Activated naive CD8-positive, alpha-beta T cell treated with anti-CD3 and anti-CD28 coated beads, Interleukin-2, amount 10 ng/mL, durations not matched to agents 7 days and 5 days (primary cell): ENCODE measurements around the gene MTCL1. TPM values are rescaled to one million over a fixed set of nuclear protein-coding genes. Genes with fewer than 3 reads are reported as not detected.

Experiments
- ATAC-seq: fragments of 150-1000 bp; cut with Tn5 transposase; one replicate; pipeline ENCODE4 v1.10.0; 2021; ENCODE audit warnings: low read depth, moderate library complexity
- POLR2A ChIA-PET: fragments of 350-600 bp; sonication (Branson Sonifier 250); formaldehyde crosslinking; loops from one replicate; lab custom pipeline; 2021; ENCODE audit warnings: antibody characterized with exemption; lab: Charles Lee
- DNase-seq: peaks from one replicate; pipeline ENCODE4 v3.0.0; 2021
- H3K27ac Mint-ChIP-seq: one replicate; pipeline ENCODE4 v1.8.0; 2022; ENCODE audit warnings: mild to moderate bottlenecking, mixed read lengths
- H3K27me3 Mint-ChIP-seq: one replicate; pipeline ENCODE4 v1.8.0; 2022; ENCODE audit warnings: mild to moderate bottlenecking, moderate library complexity, mixed read lengths
- H3K36me3 Mint-ChIP-seq: one replicate; pipeline ENCODE4 v1.8.0; 2021; ENCODE audit warnings: mild to moderate bottlenecking, mixed read lengths
- H3K4me1 Mint-ChIP-seq: one replicate; pipeline ENCODE4 v1.8.0; 2021; ENCODE audit warnings: mixed read lengths
- H3K4me3 Mint-ChIP-seq: one replicate; pipeline ENCODE4 v1.8.0; 2022; ENCODE audit warnings: mild to moderate bottlenecking, moderate library complexity, mixed read lengths
- H3K9me3 Mint-ChIP-seq: one replicate; pipeline ENCODE4 v1.8.0; 2021; ENCODE audit warnings: mixed read lengths
- total RNA-seq, 2 experiments: library from RNA; stranded (reverse); gene quantifications; one replicate each; pipeline ENCODE4 v1.2.3, GENCODE V29; 2021

MTCL1 gene
- under 1 TPM; 0.43 to 0.69 TPM for total RNA-seq

DNA sequence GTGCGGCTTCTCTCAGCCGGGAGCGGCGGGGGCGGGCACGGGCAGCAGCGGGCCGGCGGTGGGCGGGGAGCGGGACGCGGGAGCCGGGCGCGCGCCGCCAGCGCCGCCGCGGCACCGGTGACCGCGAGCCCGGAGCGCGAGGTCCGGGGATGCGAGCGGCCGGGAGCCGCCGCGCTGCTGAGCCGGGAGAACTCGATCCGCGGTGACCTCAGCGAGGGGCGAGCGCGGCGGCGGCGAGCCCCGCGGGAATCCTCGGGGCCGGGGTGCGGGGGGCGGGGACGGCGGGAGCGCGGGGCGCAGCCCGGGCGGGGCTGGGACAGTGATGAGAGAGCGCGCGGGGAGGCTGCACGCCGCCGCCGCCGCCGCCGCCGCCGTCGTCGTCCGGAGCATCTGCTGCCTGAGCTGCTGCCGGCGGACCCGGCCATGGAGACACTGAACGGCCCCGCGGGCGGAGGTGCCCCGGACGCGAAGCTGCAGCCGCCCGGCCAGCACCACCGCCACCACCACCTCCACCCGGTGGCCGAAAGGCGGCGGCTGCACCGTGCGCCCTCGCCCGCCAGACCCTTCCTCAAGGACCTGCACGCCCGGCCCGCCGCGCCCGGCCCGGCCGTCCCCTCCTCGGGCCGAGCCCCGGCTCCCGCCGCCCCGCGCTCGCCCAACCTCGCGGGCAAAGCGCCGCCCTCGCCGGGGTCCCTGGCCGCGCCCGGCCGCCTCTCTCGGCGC, at the start of gene MTCL1:
MTCL1 (plus strand) TSS at position 319 of the 723 bp plus-strand sequence; CDS start at position 424, 105 bp downstream.
- Mint-ChIP-seq H3K9me3 (no peaks in the 10 kb centered on the region), H3K4me1 (peaks cover 11% of the 10 kb centered on the region), H3K27ac (no peak within 1 kb of the TSS), H3K4me3 (peak within 1 kb of the TSS; percentile 87), H3K36me3 (no peaks in the 10 kb centered on the region), H3K27me3 (peaks cover 71% of the 10 kb centered on the region)
- no peak for ATAC-seq
- peak; percentile 64 for DNase-seq
- POLR2A ChIA-PET, result no interaction called here

DNA sequence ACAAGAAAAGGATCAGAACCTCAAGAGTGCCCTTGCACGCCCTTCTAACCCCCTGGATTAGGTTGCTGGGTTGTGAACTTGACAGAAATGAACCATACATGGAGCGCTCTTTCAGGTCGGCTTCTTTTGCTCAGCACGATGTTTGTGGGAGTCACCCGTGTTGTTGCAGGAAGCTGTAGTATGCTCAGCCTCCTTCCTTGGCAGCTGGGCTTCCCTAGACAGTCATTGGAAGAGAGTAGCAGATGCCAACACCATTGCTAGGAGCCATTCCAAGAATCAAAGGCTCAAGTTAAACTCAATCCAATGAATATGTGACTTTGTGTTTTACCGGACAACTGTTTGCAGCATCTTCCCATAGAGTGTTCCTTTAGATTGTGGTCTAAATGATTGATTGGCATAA, 49.1 kb upstream of the MTCL1 start:
- POLR2A ChIA-PET, result interaction anchor here (0.7 kb wide), 1 partner anchor 296 kb away, joined by 4 read pairs; no protein-coding TSS in a partner anchor
- H3K27me3 Mint-ChIP-seq, result peaks cover 20% of the 10 kb centered on the region
- no peaks in the 10 kb centered on the region for H3K4me1 Mint-ChIP-seq
- DNase-seq, result no peak
- no peaks in the 10 kb centered on the region for H3K9me3 Mint-ChIP-seq
- H3K4me3 Mint-ChIP-seq, result no peak overlapping the region
- no peaks in the 10 kb centered on the region for H3K36me3 Mint-ChIP-seq
- ATAC-seq, result no peak
- H3K27ac Mint-ChIP-seq, result no peak overlapping the region

DNA sequence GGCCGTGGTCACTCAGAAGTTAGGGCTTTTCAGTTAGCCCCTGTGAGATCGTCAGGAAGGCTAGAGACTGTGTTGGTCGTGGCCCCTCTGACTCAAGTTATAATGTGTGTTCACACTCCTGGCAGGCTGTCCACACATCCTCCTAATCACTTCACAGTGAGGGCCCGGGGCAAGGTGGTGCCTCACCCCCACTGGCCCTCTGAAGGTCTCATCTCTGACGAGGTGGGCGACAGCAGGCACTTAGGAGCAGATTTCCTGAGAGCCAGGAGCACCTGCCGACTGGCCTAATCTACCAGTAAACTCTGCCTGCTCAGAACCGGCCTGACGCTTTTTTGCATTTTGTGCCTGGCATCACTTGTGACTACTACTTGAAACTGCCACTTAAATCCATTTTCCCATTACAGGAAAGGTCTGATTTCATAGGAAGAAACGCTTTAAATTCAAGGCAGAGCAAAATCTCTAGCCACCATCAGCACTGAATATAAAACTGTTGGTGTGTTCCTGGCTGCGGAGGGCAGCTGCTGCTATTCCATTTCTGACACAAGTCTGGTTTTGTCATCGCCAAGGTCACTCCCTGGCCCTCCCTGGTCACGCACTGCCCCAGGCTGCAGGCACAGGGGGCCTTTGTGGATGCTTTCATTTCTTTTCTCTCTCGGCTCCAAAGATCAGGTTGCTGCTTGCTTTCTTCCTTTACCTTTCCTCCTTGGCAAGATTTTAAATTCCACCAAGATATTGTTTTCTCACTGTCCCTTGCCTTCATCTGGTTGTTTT, 48.1 kb upstream of the MTCL1 start:
- H3K4me1 Mint-ChIP-seq, result no peaks in the 10 kb centered on the region
- no peak for DNase-seq
- H3K4me3 Mint-ChIP-seq, result no peak overlapping the region
- no peak overlapping the region for H3K27ac Mint-ChIP-seq
- H3K36me3 Mint-ChIP-seq, result no peaks in the 10 kb centered on the region
- H3K9me3 Mint-ChIP-seq, result no peaks in the 10 kb centered on the region
- ATAC-seq, result no peak
- H3K27me3 Mint-ChIP-seq, result peaks cover 21% of the 10 kb centered on the region
- POLR2A ChIA-PET, result no interaction called here

- Mint-ChIP-seq H3K36me3 (no peaks in the 10 kb centered on the region), H3K9me3 (no peaks in the 10 kb centered on the region), H3K27ac (no peak overlapping the region), H3K4me3 (no peak overlapping the region), H3K27me3 (peaks cover 21% of the 10 kb centered on the region), H3K4me1 (no peaks in the 10 kb centered on the region)
- POLR2A ChIA-PET, result no interaction called here
- no peak for DNase-seq
- ATAC-seq, result no peak
Measured at GRCh38 chr18:8657873-8658470, 47.4 kb upstream of the MTCL1 start.

GRCh38 chr18:8658858-8659485, 46.4 kb upstream of the MTCL1 start:
- DNase-seq, result no peak
- no peak for ATAC-seq
- Mint-ChIP-seq H3K9me3 (no peaks in the 10 kb centered on the region), H3K27ac (no peak overlapping the region), H3K4me3 (no peak overlapping the region), H3K4me1 (no peaks in the 10 kb centered on the region), H3K36me3 (no peaks in the 10 kb centered on the region), H3K27me3 (peaks cover 15% of the 10 kb centered on the region)
- POLR2A ChIA-PET, result no interaction called here

GRCh38 chr18:8659609-8660242, 45.6 kb upstream of the MTCL1 start:
- DNase-seq, result no peak
- no peaks in the 10 kb centered on the region for H3K9me3 Mint-ChIP-seq
- H3K27ac Mint-ChIP-seq, result no peak overlapping the region
- H3K36me3 Mint-ChIP-seq, result no peaks in the 10 kb centered on the region
- no peaks in the 10 kb centered on the region for H3K4me1 Mint-ChIP-seq
- no peak for ATAC-seq
- peaks cover 11% of the 10 kb centered on the region for H3K27me3 Mint-ChIP-seq
- POLR2A ChIA-PET, result no interaction called here
- no peak overlapping the region for H3K4me3 Mint-ChIP-seq

DNA sequence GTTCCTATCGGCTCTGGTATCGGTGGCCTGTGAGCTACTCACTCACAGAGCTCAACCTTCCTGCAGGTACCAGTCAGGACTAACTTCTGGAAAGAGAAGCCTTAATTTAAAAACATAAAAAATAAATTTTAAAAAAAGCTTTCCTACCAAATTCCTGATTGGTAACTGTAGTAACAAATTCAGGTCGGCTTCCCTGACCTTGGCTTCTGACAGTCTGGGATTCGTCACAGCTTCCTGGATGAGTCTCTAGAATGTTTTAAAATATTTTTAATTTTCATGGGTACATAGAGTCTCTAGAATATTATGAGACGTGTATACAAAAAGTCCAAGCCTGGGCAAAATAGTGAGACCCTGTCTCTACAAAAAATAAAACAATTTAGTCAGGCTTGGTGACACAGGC, 45.0 kb upstream of the MTCL1 start:
- Mint-ChIP-seq H3K27me3 (peaks cover 11% of the 10 kb centered on the region), H3K36me3 (no peaks in the 10 kb centered on the region), H3K4me3 (no peak overlapping the region), H3K4me1 (peaks cover 1% of the 10 kb centered on the region), H3K27ac (no peak overlapping the region), H3K9me3 (no peaks in the 10 kb centered on the region)
- POLR2A ChIA-PET, result no interaction called here
- no peak for ATAC-seq
- no peak for DNase-seq

DNA sequence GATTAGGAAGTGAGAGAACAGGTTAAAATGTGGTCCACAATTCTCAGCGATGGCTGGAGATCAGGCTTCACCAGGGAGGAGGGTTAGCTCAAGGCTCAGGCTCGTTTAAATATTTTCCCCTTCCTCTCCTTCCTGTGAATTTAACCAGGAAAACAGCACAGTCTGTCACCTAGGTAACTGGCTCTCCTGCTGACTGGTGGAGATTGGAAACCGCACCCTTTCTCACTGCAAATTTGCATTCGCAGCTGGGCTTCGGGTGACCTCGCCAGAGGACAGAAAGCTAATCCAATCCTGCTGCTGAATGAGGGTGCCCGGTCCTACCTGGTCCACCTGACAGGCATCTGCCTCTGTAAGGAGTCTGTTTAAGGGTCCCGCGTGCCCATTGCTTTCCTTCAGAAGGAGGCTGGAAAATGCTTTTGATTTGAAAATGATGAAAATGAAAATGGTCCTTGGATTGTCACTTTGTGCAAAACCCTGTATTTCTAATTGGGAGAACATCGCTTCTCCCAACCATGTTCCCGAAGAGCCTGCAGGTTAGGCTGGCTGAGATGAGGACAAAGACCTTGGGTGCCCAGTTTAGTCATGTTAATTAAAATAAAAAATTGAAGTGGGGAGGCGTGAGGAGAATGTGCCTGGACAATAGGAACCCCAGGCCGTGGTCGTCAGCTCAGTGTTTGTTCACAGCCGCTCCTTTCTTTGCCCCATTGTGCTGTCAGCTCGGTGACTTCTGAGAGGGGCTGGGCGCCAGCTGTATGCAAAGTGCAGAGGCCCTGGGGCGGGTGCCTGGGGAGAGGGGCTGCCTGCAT, 43.4 kb upstream of the MTCL1 start:
- no peaks in the 10 kb centered on the region for H3K36me3 Mint-ChIP-seq
- ATAC-seq (no peak), DNase-seq (no peak)
- POLR2A ChIA-PET, result no interaction called here
- H3K27ac Mint-ChIP-seq, result no peak overlapping the region
- peaks cover 1% of the 10 kb centered on the region for H3K4me1 Mint-ChIP-seq
- no peaks in the 10 kb centered on the region for H3K9me3 Mint-ChIP-seq
- H3K27me3 Mint-ChIP-seq, result peaks cover 11% of the 10 kb centered on the region
- H3K4me3 Mint-ChIP-seq, result no peak overlapping the region

DNA sequence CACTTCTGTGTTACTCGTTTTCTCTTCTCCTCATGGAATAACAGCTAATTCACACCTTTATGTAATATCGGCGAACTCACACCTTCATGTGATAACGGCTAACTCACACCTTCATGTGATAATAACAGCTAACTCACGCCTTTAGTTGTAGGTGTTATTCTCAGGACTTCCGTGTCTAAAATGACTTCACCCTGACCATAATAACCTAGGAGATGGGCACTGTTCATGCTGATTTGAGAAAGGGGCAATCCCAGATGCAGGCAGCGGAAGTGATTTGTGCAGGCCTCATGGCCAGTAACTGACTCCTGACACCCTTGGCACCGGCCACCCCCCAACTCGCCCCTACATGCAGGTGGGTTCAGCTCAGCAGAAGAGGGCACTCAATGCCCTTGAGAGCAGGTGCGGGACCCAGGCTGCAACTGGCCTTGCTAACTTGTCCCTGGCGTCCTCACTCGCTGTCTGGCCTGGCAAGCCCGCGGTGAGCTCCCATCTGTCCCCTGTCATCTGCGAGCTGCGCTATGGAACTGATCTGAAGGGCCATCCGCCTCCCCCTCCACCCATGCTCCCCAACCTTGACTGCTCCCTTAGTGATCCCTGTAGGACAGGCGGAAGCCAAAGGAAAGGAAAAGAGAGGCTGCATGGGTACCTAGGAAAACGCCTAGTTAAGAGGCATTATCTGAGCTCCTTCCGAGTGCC, 42.6 kb upstream of the MTCL1 start:
- peaks cover 11% of the 10 kb centered on the region for H3K27me3 Mint-ChIP-seq
- POLR2A ChIA-PET, result no interaction called here
- H3K4me1 Mint-ChIP-seq, result peaks cover 1% of the 10 kb centered on the region
- H3K9me3 Mint-ChIP-seq, result no peaks in the 10 kb centered on the region
- no peak for ATAC-seq
- no peaks in the 10 kb centered on the region for H3K36me3 Mint-ChIP-seq
- H3K4me3 Mint-ChIP-seq, result no peak overlapping the region
- H3K27ac Mint-ChIP-seq, result no peak overlapping the region
- DNase-seq, result no peak

- Mint-ChIP-seq H3K27me3 (peaks cover 2% of the 10 kb centered on the region), H3K27ac (no peak overlapping the region), H3K36me3 (no peaks in the 10 kb centered on the region), H3K4me3 (no peak overlapping the region), H3K9me3 (no peaks in the 10 kb centered on the region), H3K4me1 (peaks cover 1% of the 10 kb centered on the region)
- no peak for DNase-seq
- ATAC-seq, result no peak
- POLR2A ChIA-PET, result no interaction called here
Measured at GRCh38 chr18:8667846-8668245, 37.5 kb upstream of the MTCL1 start.

- ATAC-seq (no peak), DNase-seq (no peak)
Measured at GRCh38 chr18:8668381-8668780, 37.0 kb upstream of the MTCL1 start.

GRCh38 chr18:8669571-8669970, 35.8 kb upstream of the MTCL1 start:
- ATAC-seq (no peak), DNase-seq (no peak)
- Mint-ChIP-seq H3K36me3 (no peaks in the 10 kb centered on the region), H3K4me3 (no peak overlapping the region), H3K27me3 (peaks cover 3% of the 10 kb centered on the region), H3K4me1 (peaks cover 5% of the 10 kb centered on the region), H3K9me3 (peaks cover 4% of the 10 kb centered on the region), H3K27ac (no peak overlapping the region)
- POLR2A ChIA-PET, result no interaction called here

More at GRCh38 chr18:8668381-8668780, 37.0 kb upstream of the MTCL1 start:
- no peak overlapping the region for H3K27ac Mint-ChIP-seq
- no peaks in the 10 kb centered on the region for H3K27me3 Mint-ChIP-seq
- H3K4me3 Mint-ChIP-seq, result no peak overlapping the region
- H3K9me3 Mint-ChIP-seq, result no peaks in the 10 kb centered on the region
- peaks cover 1% of the 10 kb centered on the region for H3K4me1 Mint-ChIP-seq
- no peaks in the 10 kb centered on the region for H3K36me3 Mint-ChIP-seq
- POLR2A ChIA-PET, result no interaction called here
